22Rv1 (cell line): Measurements from ENCODE around the gene IER2.
A peak's percentile ranks its signal among the peaks of the same experiment; 100 is the strongest.
"Not testable (repeated sequence)": the region's sequence is repeated elsewhere in the genome, so short reads cannot be mapped to it uniquely, and the experiment has no call there.

Experiments used
- H3K27ac ChIP-seq: fragments of 450-650 bp; 2 replicates; pipeline ENCODE4 v1.5.1; 2017
- ZFX ChIP-seq: fragments of 450-650 bp; IDR thresholded peaks from 2 replicates; pipeline ENCODE4 v1.6.1; 2017; ENCODE audit warnings: antibody characterized with exemption, borderline replicate concordance
- TF ChIP-seq, protein P1 (sequence below): fragments of 450-650 bp; IDR thresholded peaks from 2 replicates; pipeline ENCODE4 v1.5.1; 2017; ENCODE audit warnings: mild to moderate bottlenecking

Gene IER2

DNA sequence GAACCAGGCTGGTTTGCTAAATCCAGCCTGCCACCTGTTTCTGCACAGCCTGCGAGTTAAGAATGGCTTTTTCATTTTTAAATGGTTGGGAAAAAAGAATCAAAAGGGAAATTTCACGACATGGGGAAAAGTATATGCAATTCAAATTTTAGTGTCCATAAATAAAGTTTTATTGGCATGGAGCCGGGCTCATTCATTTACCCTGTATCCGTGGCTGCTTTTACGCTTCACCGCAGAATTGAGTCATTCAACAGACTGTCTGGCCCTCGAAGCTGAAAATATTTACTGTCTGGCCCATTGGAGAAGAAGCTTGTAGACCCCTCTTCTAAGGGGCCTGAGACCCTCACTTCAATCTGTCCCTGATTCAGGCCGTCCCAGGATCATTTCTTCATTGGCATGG lies 26.1 kb downstream of the IER2 start:
- H3K27ac ChIP-seq = no peak overlapping the region
- TF ChIP-seq, protein P1, sequence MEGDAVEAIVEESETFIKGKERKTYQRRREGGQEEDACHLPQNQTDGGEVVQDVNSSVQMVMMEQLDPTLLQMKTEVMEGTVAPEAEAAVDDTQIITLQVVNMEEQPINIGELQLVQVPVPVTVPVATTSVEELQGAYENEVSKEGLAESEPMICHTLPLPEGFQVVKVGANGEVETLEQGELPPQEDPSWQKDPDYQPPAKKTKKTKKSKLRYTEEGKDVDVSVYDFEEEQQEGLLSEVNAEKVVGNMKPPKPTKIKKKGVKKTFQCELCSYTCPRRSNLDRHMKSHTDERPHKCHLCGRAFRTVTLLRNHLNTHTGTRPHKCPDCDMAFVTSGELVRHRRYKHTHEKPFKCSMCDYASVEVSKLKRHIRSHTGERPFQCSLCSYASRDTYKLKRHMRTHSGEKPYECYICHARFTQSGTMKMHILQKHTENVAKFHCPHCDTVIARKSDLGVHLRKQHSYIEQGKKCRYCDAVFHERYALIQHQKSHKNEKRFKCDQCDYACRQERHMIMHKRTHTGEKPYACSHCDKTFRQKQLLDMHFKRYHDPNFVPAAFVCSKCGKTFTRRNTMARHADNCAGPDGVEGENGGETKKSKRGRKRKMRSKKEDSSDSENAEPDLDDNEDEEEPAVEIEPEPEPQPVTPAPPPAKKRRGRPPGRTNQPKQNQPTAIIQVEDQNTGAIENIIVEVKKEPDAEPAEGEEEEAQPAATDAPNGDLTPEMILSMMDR = no peak
- TF ChIP-seq ZFX = no peak

GRCh38 chr19:13177584-13177983 lies 27.4 kb downstream of the IER2 start:
- not testable (repeated sequence) for H3K27ac ChIP-seq

DNA sequence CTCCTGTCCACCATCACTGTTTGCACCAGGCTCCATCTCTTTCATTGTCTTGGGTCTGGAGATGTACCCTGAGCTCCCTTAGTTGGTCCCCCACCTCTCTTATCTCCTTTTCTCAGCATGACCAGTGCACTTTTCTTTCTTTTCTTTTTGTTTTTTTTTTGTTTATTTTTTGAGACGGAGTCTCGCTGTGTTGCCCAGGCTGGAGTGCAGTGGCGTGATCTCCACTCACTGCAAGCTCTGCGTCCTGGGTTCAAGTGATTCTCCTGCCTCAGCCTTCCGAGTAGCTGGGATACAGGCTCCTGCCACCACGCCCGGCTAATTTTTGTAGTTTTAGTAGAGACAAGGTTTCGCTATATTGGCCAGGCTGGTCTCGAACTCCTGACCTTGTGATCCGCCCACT lies 28.1 kb downstream of the IER2 start:
- not testable (repeated sequence) for H3K27ac ChIP-seq

DNA sequence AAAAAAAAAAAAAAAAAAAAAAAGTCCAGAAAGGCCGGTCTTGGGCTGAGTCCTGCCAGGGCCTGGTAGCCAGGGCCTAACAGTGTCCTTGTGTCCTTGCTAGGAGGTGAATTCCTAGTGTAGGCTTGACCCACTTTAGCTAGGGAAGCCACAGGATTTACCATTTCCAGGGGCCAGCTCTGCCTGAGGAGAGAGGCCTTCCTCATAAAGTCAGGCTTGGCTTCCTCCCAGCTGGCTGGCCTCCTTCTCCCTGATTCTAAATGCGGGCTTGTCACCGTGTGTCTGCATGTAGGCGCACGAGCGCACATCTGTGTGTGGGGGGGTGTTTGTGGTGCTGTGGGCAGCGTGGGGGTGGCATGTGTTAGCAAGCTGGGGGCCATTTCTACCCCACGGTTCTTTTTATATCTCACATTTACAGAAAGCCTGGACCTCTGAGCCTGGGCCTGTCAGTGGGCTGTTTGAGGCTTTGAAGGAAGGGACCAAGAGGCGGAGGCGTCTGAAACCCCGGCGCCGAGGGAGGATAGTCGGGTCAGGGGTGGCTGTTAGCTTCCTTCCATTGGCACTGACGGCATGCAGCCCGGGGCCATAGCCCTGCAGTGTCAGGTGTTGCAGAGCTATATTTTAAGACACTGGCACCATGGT lies 31.7 kb downstream of the IER2 start:
- H3K27ac ChIP-seq = peak overlapping the region; percentile 43

DNA sequence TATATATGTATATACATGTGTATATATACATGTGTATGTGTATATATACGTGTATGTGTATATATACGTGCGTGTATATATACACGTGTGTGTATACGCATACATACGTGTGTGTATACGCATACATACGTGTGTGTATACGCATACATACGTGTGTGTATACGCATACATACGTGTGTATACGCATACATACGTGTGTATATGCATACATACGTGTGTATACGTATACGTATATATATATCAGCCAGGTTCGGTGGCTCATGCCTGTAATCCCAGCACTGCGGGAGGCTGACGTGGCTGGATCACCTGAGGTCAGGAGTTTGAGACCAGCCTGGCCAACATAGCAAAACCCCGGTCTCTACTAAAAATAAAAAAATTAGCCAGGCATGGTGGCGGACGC lies 34.7 kb downstream of the IER2 start:
- H3K27ac ChIP-seq = not testable (repeated sequence)

More for the DNA sequence above, 31.7 kb downstream of the IER2 start:
- TF ChIP-seq, protein P1 = no peak
- TF ChIP-seq ZFX = no peak

DNA sequence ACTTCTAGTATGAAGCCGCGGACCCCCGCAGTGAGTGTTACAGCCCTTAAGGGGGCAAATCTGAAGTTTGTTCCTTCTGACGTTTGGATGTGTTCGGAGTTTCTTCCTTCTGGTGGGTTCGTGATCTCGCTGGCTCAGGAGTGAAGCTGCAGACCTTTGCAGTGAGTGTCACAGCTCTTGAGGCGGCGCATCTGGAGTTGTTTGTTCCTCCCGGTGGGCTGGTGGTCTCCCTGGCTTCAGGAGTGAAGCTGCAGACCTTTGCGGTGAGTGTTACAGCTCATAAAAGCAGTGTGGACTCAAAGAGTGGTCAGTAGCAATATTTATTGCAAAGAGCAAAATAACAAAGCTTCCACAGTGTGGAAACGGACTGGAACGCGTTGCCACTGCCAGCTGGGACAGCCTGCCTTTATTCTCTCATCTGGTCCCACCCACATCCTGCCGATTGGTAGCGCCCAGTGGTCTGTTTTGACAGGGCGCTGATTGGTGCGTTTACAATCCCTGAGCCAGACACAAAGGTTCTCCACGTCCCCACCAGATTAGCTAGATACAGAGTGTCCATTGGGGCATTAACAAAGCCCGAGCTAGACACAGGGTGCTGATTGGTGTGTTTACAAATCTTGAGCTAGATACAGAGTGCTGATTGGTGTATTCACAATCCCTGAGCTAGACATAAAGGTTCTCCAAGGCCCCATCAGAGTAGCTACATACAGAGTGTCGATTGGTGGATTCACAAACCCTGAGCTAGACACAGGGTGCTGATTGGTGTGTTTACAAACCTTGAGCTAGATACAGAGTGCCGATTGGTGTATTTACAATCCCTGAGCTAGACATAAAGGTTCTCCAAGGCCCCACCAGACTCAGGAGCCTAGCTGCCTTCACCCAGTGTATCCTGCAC lies 35.8 kb downstream of the IER2 start:
- not testable (repeated sequence) for H3K27ac ChIP-seq

- H3K27ac ChIP-seq = not testable (repeated sequence)
Measured at GRCh38 chr19:13186688-13187087, 36.5 kb downstream of the IER2 start.

GRCh38 chr19:13187419-13187818 lies 37.2 kb downstream of the IER2 start:
- no peak overlapping the region for H3K27ac ChIP-seq
- TF ChIP-seq ZFX = no peak
- TF ChIP-seq, protein P1 = no peak

DNA sequence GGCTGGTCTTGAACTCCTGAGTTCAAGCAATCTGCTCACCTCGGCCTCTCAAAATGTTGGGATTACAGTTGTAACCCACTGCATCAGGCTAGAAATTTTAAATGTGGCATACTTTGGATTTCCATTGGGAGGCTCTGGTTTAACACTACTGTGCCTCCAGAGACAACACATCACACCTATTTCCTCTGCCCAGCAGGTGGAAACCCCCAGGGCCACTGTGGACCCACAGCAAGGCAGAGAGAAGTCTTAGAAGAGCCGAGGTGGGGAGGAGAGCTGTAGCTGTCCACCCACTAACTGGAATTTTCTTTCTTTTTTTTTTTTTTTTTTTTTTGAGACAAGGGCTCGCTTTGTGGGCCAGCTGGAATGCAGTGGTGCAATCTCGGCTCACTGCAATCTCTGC lies 39.4 kb downstream of the IER2 start:
- no peak overlapping the region for H3K27ac ChIP-seq
- no peak for TF ChIP-seq ZFX
- TF ChIP-seq, protein P1 = no peak

GRCh38 chr19:13190781-13191540 lies 40.8 kb downstream of the IER2 start:
- TF ChIP-seq, protein P1 = no peak
- no peak for TF ChIP-seq ZFX
- H3K27ac ChIP-seq = peak overlapping the region; percentile 75
